Stimulated activated CD4-positive, alpha-beta T cell treated with anti-CD3 and anti-CD28 coated beads, Interleukin-15, amount 100 ng/mL, for 1 hour (primary cell): ENCODE results near the gene ITPR3.
A peak's percentile ranks its signal among the peaks of the same experiment; 100 is the strongest.

Experiments
- DNase-seq, 2 donors: peaks; one replicate each; pipeline ENCODE4 v3.0.0-alpha.2; 2020; ENCODE audit warnings: low read depth in 1 of 2, low spot score in 1 of 2

The ITPR3 gene

GRCh38 chr6:33664506-33665057, 43.5 kb downstream of the ITPR3 start:
- no peak for DNase-seq

GRCh38 chr6:33665957-33666356, 44.8 kb downstream of the ITPR3 start:
- DNase-seq, result no peak

GRCh38 chr6:33667072-33667471, 46.0 kb downstream of the ITPR3 start:
- DNase-seq, result no peak

- DNase-seq, result no peak
Measured at GRCh38 chr6:33667776-33668175, 46.7 kb downstream of the ITPR3 start.

GRCh38 chr6:33668328-33668727, 47.2 kb downstream of the ITPR3 start:
- no peak for DNase-seq

GRCh38 chr6:33668914-33669313, 47.8 kb downstream of the ITPR3 start:
- DNase-seq, result peak; percentile 26 to 54

GRCh38 chr6:33670086-33670660, 49.1 kb downstream of the ITPR3 start:
- no peak for DNase-seq

- DNase-seq, result no peak
Measured at GRCh38 chr6:33670971-33671743, 50.0 kb downstream of the ITPR3 start.

- DNase-seq, result no peak
Measured at GRCh38 chr6:33671744-33672072, 50.6 kb downstream of the ITPR3 start.

GRCh38 chr6:33672808-33673207, 51.7 kb downstream of the ITPR3 start:
- no peak for DNase-seq

GRCh38 chr6:33673851-33674250, 52.7 kb downstream of the ITPR3 start:
- no peak for DNase-seq

- DNase-seq, result no peak
Measured at GRCh38 chr6:33675968-33676367, 54.8 kb downstream of the ITPR3 start.

- DNase-seq, result no peak
Measured at GRCh38 chr6:33676416-33677142, 55.5 kb downstream of the ITPR3 start.

- no peak for DNase-seq
Measured at GRCh38 chr6:33677143-33677660, 56.1 kb downstream of the ITPR3 start.

- no peak for DNase-seq
Measured at GRCh38 chr6:33677689-33678088, 56.6 kb downstream of the ITPR3 start.

GRCh38 chr6:33678233-33678931, 57.3 kb downstream of the ITPR3 start:
- DNase-seq, result no peak

GRCh38 chr6:33678932-33679490, 57.9 kb downstream of the ITPR3 start:
- no peak for DNase-seq

GRCh38 chr6:33679761-33680160, 58.6 kb downstream of the ITPR3 start:
- DNase-seq, result no peak

- DNase-seq, result no peak
Measured at GRCh38 chr6:33682341-33682740, 61.2 kb downstream of the ITPR3 start.

- peak; percentile 15 to 33 for DNase-seq
Measured at GRCh38 chr6:33683051-33683571, 62.0 kb downstream of the ITPR3 start.
